Stimulated activated CD4-positive, alpha-beta T cell treated with anti-CD3 and anti-CD28 coated beads, Interleukin-1b, Interleukin-23, amount 100 ng/mL, for 24 hours (primary cell): ENCODE data around the gene RETN.

ENCODE experiments used
- DNase-seq, 4 experiments: peaks; one replicate each; pipeline ENCODE4 v3.0.0-alpha.2; 2020; ENCODE audit warnings: low read depth in 4 of 4, low spot score in 1 of 4

The RETN gene

DNA sequence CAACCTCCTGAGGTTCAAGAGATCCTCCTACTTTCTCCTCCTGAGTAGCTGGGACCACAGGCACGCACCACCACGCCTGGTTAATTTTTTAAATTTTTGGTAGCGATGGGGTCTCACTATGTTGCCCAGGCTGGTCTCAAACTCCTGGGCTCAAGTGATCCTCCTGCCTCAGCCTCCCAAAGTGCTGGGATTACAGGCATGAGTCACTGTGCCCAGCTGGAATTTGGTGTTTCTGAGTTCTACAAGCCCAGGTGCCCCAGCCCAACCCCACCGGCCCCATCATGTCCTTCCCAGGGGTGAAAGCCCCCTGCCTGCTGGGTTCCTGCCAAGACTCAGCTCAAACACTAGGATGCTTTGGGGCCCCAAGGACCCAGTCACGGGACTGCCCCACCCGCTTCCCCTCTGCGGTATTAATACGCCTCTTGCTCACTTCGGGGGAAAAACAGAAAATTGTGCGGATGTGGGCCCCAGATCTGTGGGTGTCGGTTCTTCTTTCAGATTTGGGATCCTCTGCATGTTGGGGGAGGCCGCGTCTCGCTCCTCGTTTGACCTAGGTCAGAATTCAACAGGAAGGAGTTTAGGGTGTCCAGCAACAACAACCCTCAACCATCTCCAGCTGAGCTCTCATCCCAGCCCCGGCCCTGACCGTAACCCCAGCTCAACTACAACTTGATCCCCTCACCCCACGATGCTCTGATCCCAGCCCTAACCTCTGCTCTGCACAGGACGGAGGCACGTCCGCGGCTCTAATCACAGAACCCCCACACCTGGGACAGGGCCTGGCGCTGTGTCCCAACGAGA, 36.7 kb downstream of the RETN start:
- peak; percentile 28 to 70 (median 47) for DNase-seq

DNA sequence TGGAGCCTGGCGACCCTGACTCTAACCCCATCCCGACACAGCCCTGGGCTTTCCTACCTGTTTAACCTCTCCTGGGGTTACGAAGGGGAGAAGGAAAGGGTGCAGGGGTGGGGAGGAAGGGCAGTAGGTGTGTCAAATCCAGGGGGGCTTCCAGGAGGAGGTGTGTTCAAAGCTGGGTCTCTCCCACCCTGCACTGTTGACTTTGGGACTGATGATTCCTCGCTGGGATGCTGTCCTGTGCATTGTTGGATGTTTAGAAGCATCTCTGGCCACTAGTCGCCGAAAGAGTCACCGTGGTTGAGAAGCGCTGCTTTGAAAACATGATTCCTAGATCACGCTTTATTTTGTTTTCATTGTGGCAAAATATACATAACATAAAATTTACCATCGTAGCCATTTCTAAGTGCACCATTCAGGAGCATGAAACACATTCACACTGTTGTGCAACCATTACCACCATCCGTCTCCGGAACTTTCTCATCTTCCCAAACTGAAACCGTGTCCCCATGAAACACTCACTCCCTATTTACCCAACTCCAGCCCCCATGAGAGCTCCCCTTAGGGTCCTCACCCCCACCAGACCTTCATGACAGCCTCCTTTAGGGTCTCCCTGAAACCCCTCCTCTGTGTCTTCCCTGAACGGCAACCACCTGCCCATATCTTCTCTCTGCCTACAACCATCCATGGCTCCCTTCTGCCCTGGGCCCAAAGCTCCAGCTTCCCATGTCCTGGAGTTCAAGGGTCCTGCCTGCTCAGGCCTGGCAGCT, 37.5 kb downstream of the RETN start:
- DNase-seq = no peak

DNA sequence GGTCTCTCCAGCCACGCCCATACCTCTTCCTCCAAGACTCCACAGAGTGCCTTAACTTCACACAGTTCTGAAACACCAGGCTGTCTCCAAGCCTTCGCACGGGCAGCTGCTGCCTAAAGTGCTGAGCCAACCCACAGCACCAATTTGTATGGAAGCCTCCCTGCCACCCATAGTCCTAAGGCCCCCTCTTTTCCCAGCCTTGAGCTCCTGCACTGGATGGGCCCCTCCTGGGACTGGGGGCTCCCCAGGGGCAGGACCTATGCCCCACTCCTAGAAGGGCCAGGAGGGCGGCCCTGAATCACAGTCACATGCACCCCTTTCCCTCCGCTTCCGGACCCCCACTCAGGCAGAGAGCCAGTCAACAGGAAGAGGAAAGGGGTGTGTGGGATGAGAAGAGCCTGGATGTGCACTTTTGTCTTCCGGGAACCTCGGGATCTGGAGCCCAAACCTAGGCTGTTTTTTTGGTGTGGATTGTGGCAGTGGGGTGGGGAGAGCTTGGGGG, 38.2 kb downstream of the RETN start:
- no peak for DNase-seq

DNA sequence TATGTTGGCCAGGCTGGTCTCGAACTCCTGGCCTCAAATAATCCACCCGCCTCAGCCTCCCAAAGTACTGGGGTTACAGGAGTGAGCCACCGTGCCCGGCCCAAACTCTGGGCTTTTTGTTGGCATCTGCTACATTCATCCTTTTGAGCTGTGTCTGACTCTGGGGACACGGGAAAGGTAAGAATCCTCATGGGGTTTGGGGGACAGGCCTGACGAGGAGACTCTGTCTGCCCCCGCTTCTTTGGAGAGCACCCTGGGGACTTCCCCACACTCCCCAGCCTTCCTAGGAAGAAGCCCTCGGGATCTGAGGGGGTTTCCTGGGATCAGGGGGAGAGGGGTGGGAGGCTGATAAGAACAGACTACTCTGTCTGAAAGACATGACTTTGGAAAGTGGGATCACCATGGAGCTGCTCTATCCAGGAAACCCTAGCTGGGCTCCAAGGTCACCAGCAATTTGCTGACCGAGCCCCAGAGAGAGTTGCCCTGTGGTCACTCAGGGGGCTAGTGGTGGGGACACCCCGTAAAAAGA, 41.1 kb downstream of the RETN start:
- no peak for DNase-seq

GRCh38 chr19:7710616-7711015, 41.8 kb downstream of the RETN start:
- DNase-seq = no peak

DNA sequence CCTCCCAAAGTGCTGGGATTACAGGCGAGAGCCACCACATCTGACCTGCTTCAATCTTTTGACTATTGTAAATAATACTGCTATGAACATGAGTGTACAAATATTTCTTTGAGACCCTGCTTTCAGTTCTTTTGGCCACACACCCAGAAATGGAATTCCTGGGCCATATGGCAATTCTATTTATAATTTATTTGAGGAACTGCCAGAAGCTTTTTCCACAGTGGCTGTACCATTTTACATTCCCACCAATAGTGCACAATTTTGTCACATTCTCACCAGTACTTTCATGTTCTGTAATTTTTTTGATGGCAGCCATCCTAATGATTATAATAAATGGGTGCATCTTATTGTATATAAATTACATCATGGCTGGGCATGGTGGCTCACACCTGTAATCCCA, 46.8 kb downstream of the RETN start:
- no peak for DNase-seq

- no peak for DNase-seq
These were observed 47.9 kb downstream of the RETN start for GRCh38 chr19:7716762-7717161.

DNA sequence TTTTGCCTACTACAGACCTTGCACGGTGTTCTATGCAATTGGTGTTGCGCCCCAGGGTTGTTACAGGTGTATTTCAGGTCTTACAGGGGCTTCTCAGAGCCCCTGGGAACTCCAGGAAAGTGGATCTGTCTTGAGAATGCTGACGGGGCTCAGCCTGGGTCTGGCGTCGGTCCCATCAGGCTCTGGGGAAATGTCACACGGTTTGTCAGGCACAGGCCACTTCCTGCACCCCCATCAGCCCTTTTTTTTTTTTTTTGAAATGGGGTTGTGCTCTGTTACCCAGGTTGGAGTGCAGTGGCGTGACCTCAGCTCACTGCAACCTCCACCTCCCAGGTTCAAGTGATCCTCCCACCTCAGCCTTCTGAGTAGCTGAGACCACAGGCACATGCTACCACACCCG, 49.8 kb downstream of the RETN start:
- DNase-seq = no peak
